Peyer's patch (tissue), 4 donors: ENCODE measurements around the gene TFDP1.

Source experiments
- POLR2A ChIP-seq, 2 donors: fragments of 450-650 bp; IDR thresholded peaks; one replicate each; pipeline ENCODE4 v1.5.1; 2017; ENCODE audit warnings: antibody characterized with exemption in 2 of 2, mild to moderate bottlenecking in 2 of 2, moderate library complexity in 2 of 2
- TF ChIP-seq, protein P1 (sequence below), 6 experiments: fragments of 450-650 bp in 4 of 6; fragments of 200-600 bp in 2 of 6; sonication (generic) in 1 of 6; IDR thresholded peaks; one replicate each; pipeline ENCODE4 v1.5.1; 2017 to 2019; ENCODE audit warnings: antibody characterized with exemption in 6 of 6, mild to moderate bottlenecking in 3 of 6, moderate library complexity in 1 of 6

DNA sequence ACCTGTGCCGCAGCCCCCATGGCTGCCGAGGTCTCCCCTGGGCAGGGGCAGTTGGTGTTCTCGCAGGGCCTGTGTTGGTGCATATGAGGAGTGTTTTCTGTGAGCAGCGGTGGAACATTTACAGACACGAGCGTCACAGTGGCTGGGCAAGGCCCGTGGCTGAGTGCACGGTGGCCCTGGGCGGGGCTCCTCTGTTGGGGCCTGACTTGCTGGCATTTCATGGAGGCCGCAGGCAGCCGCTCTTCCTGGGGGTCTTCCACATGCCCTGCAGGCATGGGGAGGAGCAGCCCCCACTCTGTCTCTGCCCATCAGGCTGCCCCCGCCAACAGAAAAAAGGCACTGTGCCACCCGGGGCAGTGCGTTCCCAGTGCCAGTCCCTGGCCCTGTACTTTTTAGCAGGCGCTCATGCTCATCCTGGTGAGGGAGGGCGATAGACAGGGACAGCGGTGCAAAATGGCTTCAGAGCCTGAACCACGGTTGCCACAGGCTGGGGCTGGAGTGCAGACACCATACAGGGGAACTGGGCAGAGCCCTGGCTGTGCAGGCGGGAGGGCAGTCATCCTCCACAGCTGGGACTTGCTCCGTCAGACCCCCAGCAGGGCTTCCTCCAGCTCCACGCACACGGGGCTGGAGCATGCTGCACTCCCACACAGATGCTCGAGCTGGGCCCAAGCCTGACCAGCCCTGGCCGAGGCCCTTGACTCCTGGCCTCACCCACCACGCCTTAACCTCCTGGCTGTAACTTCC is 23.5 kb downstream of the TFDP1 start:
- TF ChIP-seq, protein P1, sequence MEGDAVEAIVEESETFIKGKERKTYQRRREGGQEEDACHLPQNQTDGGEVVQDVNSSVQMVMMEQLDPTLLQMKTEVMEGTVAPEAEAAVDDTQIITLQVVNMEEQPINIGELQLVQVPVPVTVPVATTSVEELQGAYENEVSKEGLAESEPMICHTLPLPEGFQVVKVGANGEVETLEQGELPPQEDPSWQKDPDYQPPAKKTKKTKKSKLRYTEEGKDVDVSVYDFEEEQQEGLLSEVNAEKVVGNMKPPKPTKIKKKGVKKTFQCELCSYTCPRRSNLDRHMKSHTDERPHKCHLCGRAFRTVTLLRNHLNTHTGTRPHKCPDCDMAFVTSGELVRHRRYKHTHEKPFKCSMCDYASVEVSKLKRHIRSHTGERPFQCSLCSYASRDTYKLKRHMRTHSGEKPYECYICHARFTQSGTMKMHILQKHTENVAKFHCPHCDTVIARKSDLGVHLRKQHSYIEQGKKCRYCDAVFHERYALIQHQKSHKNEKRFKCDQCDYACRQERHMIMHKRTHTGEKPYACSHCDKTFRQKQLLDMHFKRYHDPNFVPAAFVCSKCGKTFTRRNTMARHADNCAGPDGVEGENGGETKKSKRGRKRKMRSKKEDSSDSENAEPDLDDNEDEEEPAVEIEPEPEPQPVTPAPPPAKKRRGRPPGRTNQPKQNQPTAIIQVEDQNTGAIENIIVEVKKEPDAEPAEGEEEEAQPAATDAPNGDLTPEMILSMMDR (IDR thresholded peaks at IDR 0.05): no peak
- no peak for TF ChIP-seq POLR2A (IDR thresholded peaks at IDR 0.05)
